Vagina (tissue), 2 donors: Measurements from ENCODE around the gene NFIB. TPM values are rescaled to one million over a fixed set of nuclear protein-coding genes. Genes with fewer than 3 reads are reported as not detected.

Experiments used
- DNase-seq, 2 donors: peaks; one replicate each; pipeline ENCODE4 v3.0.0-alpha.2; 2017; ENCODE audit errors: extremely low spot score in 2 of 2
- H3K27ac ChIP-seq: fragments of 200-600 bp; sonication (generic); one replicate; pipeline ENCODE4 v1.5.1; 2019
- H3K27me3 ChIP-seq: fragments of 200-600 bp; sonication (generic); one replicate; pipeline ENCODE4 v1.5.1; 2019
- H3K36me3 ChIP-seq, 2 donors: fragments of 200-600 bp; sonication (generic); one replicate each; pipeline ENCODE4 v1.5.1; 2017 to 2019
- H3K4me1 ChIP-seq: fragments of 200-600 bp; sonication (generic); one replicate; pipeline ENCODE4 v1.5.1; 2019
- H3K4me3 ChIP-seq, 2 donors: fragments of 200-600 bp; sonication (generic); 1 replicate in 1 of 2; 2 replicates in 1 of 2; pipeline ENCODE4 v1.5.1; 2016 to 2019
- H3K9me3 ChIP-seq: fragments of 200-600 bp; sonication (generic); one replicate; pipeline ENCODE4 v1.5.1; 2019
- POLR2A ChIP-seq, 2 donors: fragments of 450-650 bp; IDR thresholded peaks; one replicate each; pipeline ENCODE4 v1.6.1; 2017; ENCODE audit warnings: antibody characterized with exemption in 2 of 2, mild to moderate bottlenecking in 2 of 2, moderate library complexity in 2 of 2
- POLR2AphosphoS5 ChIP-seq, 2 donors: sonication (generic); formaldehyde crosslinking; IDR thresholded peaks; one replicate each; pipeline ENCODE4 v1.9.0; 2017; ENCODE audit warnings: antibody characterized with exemption in 2 of 2, mild to moderate bottlenecking in 2 of 2, low read depth in 1 of 2; ENCODE audit not compliant: insufficient read depth in 1 of 2
- intact Hi-C: fragments of 100-400 bp; cut with DNase I; formaldehyde crosslinking; loops from one replicate; pipeline ENCODE4 v1.15.1; 2023
- total RNA-seq: library from RNA; depleted of rRNA; stranded (reverse); fragments of >200 nt; gene quantifications from one replicate; pipeline ENCODE4 v1.2.3, GENCODE V29; 2016
- TF ChIP-seq, protein P1 (sequence below), 3 experiments: fragments of 450-650 bp in 2 of 3; fragments of 200-600 bp in 1 of 3; sonication (generic) in 1 of 3; IDR thresholded peaks; one replicate each; pipeline ENCODE4 v1.5.1; 2017 to 2019; ENCODE audit warnings: antibody characterized with exemption in 3 of 3, mild to moderate bottlenecking in 2 of 3, moderate library complexity in 2 of 3

Gene NFIB
- total RNA-seq, 1 donor from 2014 or later, result 73.4 TPM

DNA sequence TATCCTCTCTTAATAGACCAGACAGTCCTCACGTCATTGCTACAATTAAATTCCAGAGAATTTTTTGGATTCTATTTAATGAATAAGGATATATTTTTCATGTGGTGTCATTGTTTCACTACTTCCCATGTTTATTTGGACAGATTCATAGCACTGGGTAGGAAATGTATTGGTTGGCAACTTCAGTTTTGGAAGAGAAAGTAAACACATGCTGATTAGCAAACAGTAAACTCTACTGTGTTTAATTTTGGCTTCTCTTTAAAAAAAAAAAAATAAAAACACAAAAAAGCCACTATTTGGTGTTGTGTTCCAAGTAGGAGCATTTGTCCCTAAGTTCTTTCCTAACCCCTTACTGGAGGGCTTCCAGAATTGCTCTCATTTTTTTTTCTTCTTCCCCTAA is 77.3 kb downstream of the NFIB start:
- Histone ChIP-seq H3K9me3 (no peaks in the 10 kb centered on the region), H3K36me3 (no peaks in the 10 kb centered on the region), H3K4me1 (peaks cover 34% of the 10 kb centered on the region), H3K27ac (no peak overlapping the region), H3K27me3 (no peaks in the 10 kb centered on the region), H3K4me3 (no peak overlapping the region)
- no peak for DNase-seq
- intact Hi-C loops, result no loop called here
- TF ChIP-seq POLR2AphosphoS5 (IDR thresholded peaks at IDR 0.05; ENCODE audit: insufficient read depth in 1 of 2, low read depth in 1 of 2), result no peak
- TF ChIP-seq POLR2A (IDR thresholded peaks at IDR 0.05), result no peak
- TF ChIP-seq, protein P1, sequence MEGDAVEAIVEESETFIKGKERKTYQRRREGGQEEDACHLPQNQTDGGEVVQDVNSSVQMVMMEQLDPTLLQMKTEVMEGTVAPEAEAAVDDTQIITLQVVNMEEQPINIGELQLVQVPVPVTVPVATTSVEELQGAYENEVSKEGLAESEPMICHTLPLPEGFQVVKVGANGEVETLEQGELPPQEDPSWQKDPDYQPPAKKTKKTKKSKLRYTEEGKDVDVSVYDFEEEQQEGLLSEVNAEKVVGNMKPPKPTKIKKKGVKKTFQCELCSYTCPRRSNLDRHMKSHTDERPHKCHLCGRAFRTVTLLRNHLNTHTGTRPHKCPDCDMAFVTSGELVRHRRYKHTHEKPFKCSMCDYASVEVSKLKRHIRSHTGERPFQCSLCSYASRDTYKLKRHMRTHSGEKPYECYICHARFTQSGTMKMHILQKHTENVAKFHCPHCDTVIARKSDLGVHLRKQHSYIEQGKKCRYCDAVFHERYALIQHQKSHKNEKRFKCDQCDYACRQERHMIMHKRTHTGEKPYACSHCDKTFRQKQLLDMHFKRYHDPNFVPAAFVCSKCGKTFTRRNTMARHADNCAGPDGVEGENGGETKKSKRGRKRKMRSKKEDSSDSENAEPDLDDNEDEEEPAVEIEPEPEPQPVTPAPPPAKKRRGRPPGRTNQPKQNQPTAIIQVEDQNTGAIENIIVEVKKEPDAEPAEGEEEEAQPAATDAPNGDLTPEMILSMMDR (IDR thresholded peaks at IDR 0.05), result no peak

DNA sequence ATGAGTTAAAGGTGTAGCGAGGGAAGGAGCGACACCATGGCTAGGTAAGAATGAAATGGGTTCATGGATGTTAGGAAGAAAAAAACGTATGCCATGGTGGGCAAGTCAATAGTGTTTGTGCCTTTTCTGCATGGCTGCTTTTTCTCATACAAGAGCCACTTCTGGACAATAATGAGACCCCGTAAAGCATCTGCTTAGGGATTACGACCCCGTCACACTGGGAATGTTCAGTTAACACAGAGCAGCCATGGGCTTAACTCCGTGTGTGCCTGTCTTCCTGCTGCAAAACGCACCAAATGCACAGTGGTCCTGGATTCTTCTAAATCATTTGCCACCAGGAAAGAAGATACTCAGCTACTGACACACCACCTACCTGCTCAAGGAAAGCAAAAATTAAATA is 81.8 kb downstream of the NFIB start:
- Histone ChIP-seq H3K4me3 (no peak overlapping the region), H3K27me3 (no peaks in the 10 kb centered on the region), H3K27ac (no peak overlapping the region), H3K9me3 (no peaks in the 10 kb centered on the region), H3K36me3 (no peaks in the 10 kb centered on the region), H3K4me1 (peaks cover 11% of the 10 kb centered on the region)
- TF ChIP-seq POLR2A (IDR thresholded peaks at IDR 0.05) (no peak), POLR2AphosphoS5 (IDR thresholded peaks at IDR 0.05; ENCODE audit: insufficient read depth in 1 of 2, low read depth in 1 of 2) (no peak)
- TF ChIP-seq, protein P1 (IDR thresholded peaks at IDR 0.05), result no peak
- intact Hi-C loops, result no loop called here
- no peak for DNase-seq

DNA sequence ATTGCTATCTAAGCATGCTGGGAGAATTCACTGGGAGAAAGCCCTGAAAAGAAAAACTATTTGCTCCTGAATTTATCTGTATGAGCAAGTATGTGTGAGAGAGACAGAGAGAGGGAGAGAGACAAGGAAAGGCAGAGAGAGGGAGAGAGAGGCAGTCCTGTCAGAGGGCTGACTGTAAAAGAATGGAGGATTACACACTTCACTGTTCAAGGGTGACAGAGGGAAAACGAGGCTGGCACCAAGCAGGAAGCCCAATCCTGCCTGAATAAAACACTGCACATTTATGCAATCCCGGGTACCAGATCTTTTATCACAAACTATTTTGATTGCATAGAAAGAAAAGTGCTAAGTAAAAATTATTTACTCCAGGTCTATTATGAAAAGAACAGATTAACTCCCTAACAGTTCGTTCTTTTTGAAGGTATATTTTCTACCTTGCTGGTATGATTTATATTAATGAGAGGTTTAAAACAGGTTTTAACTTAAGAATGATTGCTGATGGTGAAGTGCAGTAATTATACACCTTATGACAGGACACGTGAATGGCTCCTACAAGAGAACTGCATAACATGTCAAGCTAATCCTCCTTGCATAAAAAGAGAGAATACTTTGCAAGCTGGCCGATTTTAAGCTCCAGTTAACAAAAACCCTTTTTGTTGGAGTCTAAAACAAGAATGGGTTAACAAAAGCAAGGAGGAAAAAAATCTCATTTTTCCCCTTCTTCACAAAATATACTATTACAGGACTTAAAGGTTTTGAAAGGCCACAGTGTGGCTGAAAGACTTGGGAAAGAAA is 82.5 kb downstream of the NFIB start:
- intact Hi-C loops, result no loop called here
- Histone ChIP-seq H3K4me3 (no peak overlapping the region), H3K9me3 (no peaks in the 10 kb centered on the region), H3K36me3 (no peaks in the 10 kb centered on the region), H3K27me3 (no peaks in the 10 kb centered on the region), H3K27ac (no peak overlapping the region), H3K4me1 (peaks cover 4% of the 10 kb centered on the region)
- DNase-seq, result no peak
- TF ChIP-seq POLR2AphosphoS5 (IDR thresholded peaks at IDR 0.05; ENCODE audit: insufficient read depth in 1 of 2, low read depth in 1 of 2) (no peak), POLR2A (IDR thresholded peaks at IDR 0.05) (no peak)
- TF ChIP-seq, protein P1 (IDR thresholded peaks at IDR 0.05), result no peak

DNA sequence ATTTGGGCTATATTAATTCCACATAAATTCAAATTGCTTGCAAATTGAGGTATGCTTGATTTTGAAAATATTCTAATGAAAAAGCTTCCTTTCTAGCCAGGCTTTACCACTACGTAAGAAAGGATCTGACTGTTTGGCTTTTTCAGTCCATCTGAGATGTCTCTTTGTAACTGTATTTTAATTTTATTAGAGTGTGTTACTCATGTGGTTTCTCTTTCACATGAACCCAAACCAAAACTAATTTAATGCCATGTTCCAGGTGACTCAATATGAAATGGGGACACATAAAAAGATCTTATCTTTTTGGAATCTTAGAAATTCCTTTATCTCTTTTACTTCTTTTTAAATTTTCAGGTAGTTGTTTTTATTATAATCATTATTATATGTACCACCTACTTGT is 85.3 kb downstream of the NFIB start:
- TF ChIP-seq POLR2A (IDR thresholded peaks at IDR 0.05) (no peak), POLR2AphosphoS5 (IDR thresholded peaks at IDR 0.05; ENCODE audit: insufficient read depth in 1 of 2, low read depth in 1 of 2) (no peak)
- TF ChIP-seq, protein P1 (IDR thresholded peaks at IDR 0.05), result no peak
- Histone ChIP-seq H3K36me3 (no peaks in the 10 kb centered on the region), H3K27ac (no peak overlapping the region), H3K4me1 (no peaks in the 10 kb centered on the region), H3K9me3 (no peaks in the 10 kb centered on the region), H3K4me3 (no peak overlapping the region), H3K27me3 (no peaks in the 10 kb centered on the region)
- no peak for DNase-seq
- intact Hi-C loops, result no loop called here

DNA sequence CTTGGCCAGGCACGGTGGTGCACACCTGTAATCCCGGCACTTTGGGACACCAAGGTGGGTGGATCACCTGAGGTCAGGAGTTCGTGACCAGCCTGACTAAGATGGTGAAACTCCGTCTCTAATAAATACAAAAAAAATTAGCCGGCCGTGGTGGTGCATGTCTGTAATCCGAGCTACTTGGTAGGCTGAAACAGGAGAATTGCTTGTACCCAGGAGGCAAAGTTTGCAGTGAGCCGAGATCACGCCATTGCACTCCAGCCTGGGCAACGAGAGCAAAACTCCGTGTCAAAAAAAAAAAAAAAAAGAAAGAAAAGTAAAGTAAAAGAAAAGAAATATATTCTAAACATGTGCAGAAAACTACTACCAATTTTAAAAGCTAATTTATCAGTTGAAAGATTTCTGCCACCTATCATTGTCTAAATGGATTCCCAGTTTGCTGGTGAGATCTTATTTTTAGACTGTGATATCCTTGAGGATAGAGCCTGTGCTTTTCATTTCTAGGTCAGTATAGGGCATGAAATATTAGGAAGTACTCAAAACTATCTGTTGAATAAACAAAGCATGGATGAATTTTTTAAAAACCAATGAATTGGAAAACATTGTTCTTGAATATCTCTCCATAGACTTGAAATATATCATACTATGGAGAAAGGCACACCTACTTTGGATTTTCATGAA is 86.9 kb downstream of the NFIB start:
- TF ChIP-seq POLR2AphosphoS5 (IDR thresholded peaks at IDR 0.05; ENCODE audit: insufficient read depth in 1 of 2, low read depth in 1 of 2) (no peak), POLR2A (IDR thresholded peaks at IDR 0.05) (no peak)
- TF ChIP-seq, protein P1 (IDR thresholded peaks at IDR 0.05), result no peak
- Histone ChIP-seq H3K4me1 (peaks cover 2% of the 10 kb centered on the region), H3K9me3 (no peaks in the 10 kb centered on the region), H3K27me3 (no peaks in the 10 kb centered on the region), H3K27ac (no peak overlapping the region), H3K4me3 (no peak overlapping the region), H3K36me3 (no peaks in the 10 kb centered on the region)
- intact Hi-C loops, result no loop called here
- no peak for DNase-seq
